ENCODE data around the gene RYR3.

RYR3 gene

GRCh38 chr15:33655488-33655887 lies 344.7 kb downstream of the RYR3 start:
- no peak overlapping the region for H3K4me3 ChIP-seq (ENCODE audit: low read depth, low read length)
- TF ChIP-seq CTCF (IDR thresholded peaks at IDR 0.05; ENCODE audit: borderline replicate concordance, insufficient read depth, low read depth, low read length), result no peak

- no peak for TF ChIP-seq CTCF (IDR thresholded peaks at IDR 0.05; ENCODE audit: borderline replicate concordance, insufficient read depth, low read depth, low read length)
- no peak overlapping the region for H3K4me3 ChIP-seq (ENCODE audit: low read depth, low read length)
These were observed 345.4 kb downstream of the RYR3 start for GRCh38 chr15:33656168-33656567.

GRCh38 chr15:33660151-33660550 lies 349.4 kb downstream of the RYR3 start:
- no peak for TF ChIP-seq CTCF (IDR thresholded peaks at IDR 0.05; ENCODE audit: borderline replicate concordance, insufficient read depth, low read depth, low read length)
- no peak overlapping the region for H3K4me3 ChIP-seq (ENCODE audit: low read depth, low read length)

GRCh38 chr15:33662014-33662413 lies 351.2 kb downstream of the RYR3 start:
- no peak overlapping the region for H3K4me3 ChIP-seq (ENCODE audit: low read depth, low read length)
- TF ChIP-seq CTCF (IDR thresholded peaks at IDR 0.05; ENCODE audit: borderline replicate concordance, insufficient read depth, low read depth, low read length), result no peak

GRCh38 chr15:33664947-33665346 lies 354.2 kb downstream of the RYR3 start:
- no peak for TF ChIP-seq CTCF (IDR thresholded peaks at IDR 0.05; ENCODE audit: borderline replicate concordance, insufficient read depth, low read depth, low read length)
- H3K4me3 ChIP-seq (ENCODE audit: low read depth, low read length), result no peak overlapping the region

- no peak for TF ChIP-seq CTCF (IDR thresholded peaks at IDR 0.05; ENCODE audit: borderline replicate concordance, insufficient read depth, low read depth, low read length)
These were observed 359.8 kb downstream of the RYR3 start for GRCh38 chr15:33670567-33670966.

GRCh38 chr15:33671456-33671855 lies 360.7 kb downstream of the RYR3 start:
- H3K4me3 ChIP-seq (ENCODE audit: low read depth, low read length), result no peak overlapping the region
- TF ChIP-seq CTCF (IDR thresholded peaks at IDR 0.05; ENCODE audit: borderline replicate concordance, insufficient read depth, low read depth, low read length), result no peak

More at GRCh38 chr15:33670567-33670966, 359.8 kb downstream of the RYR3 start:
- no peak overlapping the region for H3K4me3 ChIP-seq (ENCODE audit: low read depth, low read length)
